SU-DHL-6 (cell line): Measurements from ENCODE around the gene PGPEP1.

Experiments
- EZH2phosphoT487 ChIP-seq: fragments of 200-600 bp; sonication (generic), shearing (Covaris generic); conservative IDR thresholded peaks from 2 replicates; pipeline ENCODE4 v1.6.1; 2018; ENCODE audit warnings: mild to moderate bottlenecking, antibody characterized with exemption, low read length, moderate library complexity, mixed read lengths
- TF ChIP-seq, protein P1 (sequence below): fragments of 200-600 bp; sonication (generic); IDR thresholded peaks from one replicate; pipeline ENCODE4 v1.5.1; 2017; ENCODE audit warnings: antibody characterized with exemption, mild to moderate bottlenecking, low read length, moderate library complexity; ENCODE audit not compliant: insufficient read depth, poor library complexity, severe bottlenecking

- TF ChIP-seq, protein P1, sequence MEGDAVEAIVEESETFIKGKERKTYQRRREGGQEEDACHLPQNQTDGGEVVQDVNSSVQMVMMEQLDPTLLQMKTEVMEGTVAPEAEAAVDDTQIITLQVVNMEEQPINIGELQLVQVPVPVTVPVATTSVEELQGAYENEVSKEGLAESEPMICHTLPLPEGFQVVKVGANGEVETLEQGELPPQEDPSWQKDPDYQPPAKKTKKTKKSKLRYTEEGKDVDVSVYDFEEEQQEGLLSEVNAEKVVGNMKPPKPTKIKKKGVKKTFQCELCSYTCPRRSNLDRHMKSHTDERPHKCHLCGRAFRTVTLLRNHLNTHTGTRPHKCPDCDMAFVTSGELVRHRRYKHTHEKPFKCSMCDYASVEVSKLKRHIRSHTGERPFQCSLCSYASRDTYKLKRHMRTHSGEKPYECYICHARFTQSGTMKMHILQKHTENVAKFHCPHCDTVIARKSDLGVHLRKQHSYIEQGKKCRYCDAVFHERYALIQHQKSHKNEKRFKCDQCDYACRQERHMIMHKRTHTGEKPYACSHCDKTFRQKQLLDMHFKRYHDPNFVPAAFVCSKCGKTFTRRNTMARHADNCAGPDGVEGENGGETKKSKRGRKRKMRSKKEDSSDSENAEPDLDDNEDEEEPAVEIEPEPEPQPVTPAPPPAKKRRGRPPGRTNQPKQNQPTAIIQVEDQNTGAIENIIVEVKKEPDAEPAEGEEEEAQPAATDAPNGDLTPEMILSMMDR, result no peak
- no peak for TF ChIP-seq EZH2phosphoT487
Measured at GRCh38 chr19:18408053-18408476, 67.7 kb downstream of the PGPEP1 start.
